ENCODE measurements around the gene SLC34A2. TPM values are rescaled to one million over a fixed set of nuclear protein-coding genes. Genes with fewer than 3 reads are reported as not detected.
"Not testable (repeated sequence)": the region's sequence is repeated elsewhere in the genome, so short reads cannot be mapped to it uniquely, and the experiment has no call there.

Gene SLC34A2
- total and polyA plus RNA-seq, 2 of the 8 experiments (the other 6 are each of a cell fraction or from before 2014, with no cell fraction given) = 2.2 to 2.9 TPM

DNA sequence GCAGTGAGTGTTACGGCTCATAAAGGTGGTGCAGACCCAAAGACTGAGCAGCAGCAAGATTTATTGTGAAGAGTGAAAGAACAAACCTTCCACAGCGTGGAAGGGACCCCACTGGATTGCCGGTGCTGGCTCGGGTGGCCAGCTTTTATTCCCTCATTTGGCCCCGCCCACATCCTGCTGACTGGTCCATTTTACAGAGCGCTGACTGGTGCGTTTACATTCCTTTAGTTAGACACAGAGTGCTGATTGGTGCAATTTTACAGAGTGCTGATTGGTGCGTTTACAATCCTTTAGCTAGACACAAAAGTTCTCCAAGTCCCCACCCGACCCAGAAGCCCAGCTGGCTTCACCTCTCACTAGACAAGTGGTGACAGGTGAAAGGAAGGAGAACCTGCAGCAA is 42.0 kb upstream of the SLC34A2 start:
- H2AFZ ChIP-seq (ENCODE audit: low read length); H3K79me2 ChIP-seq (ENCODE audit: control insufficient read depth in 1 of 2, insufficient read depth in 2 of 2, low read length in 2 of 2); H3K79me1 ChIP-seq (ENCODE audit: low read depth, low read length); H3K9ac ChIP-seq (replicated peaks in 1 of 4; ENCODE audit: extremely low read depth in 1 of 4, low read depth in 3 of 4, low read length in 3 of 4); H3K4ac ChIP-seq (replicated peaks; ENCODE audit: insufficient read length, low read depth, low read length); DNase-seq (ENCODE audit: low read depth in 1 of 2, low spot score in 2 of 2); H4K5ac ChIP-seq (ENCODE audit: insufficient read length, low read depth, low read length); H3K4me2 ChIP-seq (ENCODE audit: insufficient read depth in 1 of 2, low read depth in 2 of 2, low read length in 2 of 2); FAIRE-seq; H3K23ac ChIP-seq (ENCODE audit: insufficient read length); H3K9me3 ChIP-seq (ENCODE audit: insufficient read depth in 2 of 2, low read depth in 1 of 2, low read length in 1 of 2); POLR2A ChIA-PET (ENCODE audit: partially characterized antibody); H2BK12ac ChIP-seq (ENCODE audit: low read depth, low read length); H3K56ac ChIP-seq (replicated peaks; ENCODE audit: insufficient read length, low read depth, low read length); H3K18ac ChIP-seq (ENCODE audit: extremely low read depth, low read length); H2BK20ac ChIP-seq (ENCODE audit: low read length); H3K27ac ChIP-seq (ENCODE audit: low read depth, low read length); H2BK15ac ChIP-seq (ENCODE audit: low read length); H3K4me1 ChIP-seq (replicated peaks in 1 of 4; ENCODE audit: control insufficient read depth in 3 of 4, insufficient read depth in 4 of 4, low read length in 3 of 4); H2BK120ac ChIP-seq (replicated peaks; ENCODE audit: low read depth, low read length); H4K8ac ChIP-seq (ENCODE audit: extremely low read depth, insufficient read depth, low read length); H3K23me2 ChIP-seq (ENCODE audit: low read depth, low read length); H2BK5ac ChIP-seq (ENCODE audit: low read depth, low read length); H3K4me3 ChIP-seq (ENCODE audit: extremely low read depth in 1 of 4, insufficient read depth in 2 of 4, low read depth in 3 of 4, low read length in 4 of 4); H4K20me1 ChIP-seq (replicated peaks in 1 of 2; ENCODE audit: control insufficient read depth in 1 of 2, insufficient read depth in 2 of 2, low read length in 2 of 2); H3K14ac ChIP-seq (ENCODE audit: insufficient read length); H3K36me3 ChIP-seq (ENCODE audit: control insufficient read depth in 2 of 4, insufficient read depth in 4 of 4, low read length in 3 of 4); H3K27me3 ChIP-seq (replicated peaks in 1 of 4; ENCODE audit: control insufficient read depth in 3 of 4, extremely low read depth in 1 of 4, insufficient read depth in 3 of 4, low read length in 3 of 4); H2AK5ac ChIP-seq (ENCODE audit: low read depth, low read length); H4K91ac ChIP-seq (replicated peaks; ENCODE audit: insufficient read length, low read length): not testable (repeated sequence)
- CTCF ChIA-PET (ENCODE audit: partially characterized antibody) = interaction anchor here (0.7 to 3.8 kb wide), 8 partner anchors 11 to 172 kb away, joined by 3 to 13 read pairs (median 6); partner anchors contain the start of gene SLC34A2
- 96% methylated on average over 9 of the region's 9 CpGs; no CpG with 5 or more reads in 1 of the 2 experiments for WGBS, 2 experiments (ENCODE audit: extremely low coverage in 1 of 2, insufficient coverage in 1 of 2, insufficient read length in 1 of 2, insufficient replicate concordance in 2 of 2, low coverage in 1 of 2, low lambda C conversion rate in 2 of 2, missing lambda C conversion rate in 1 of 2)

Data from H1 (cell line).